Measurements from ENCODE around the gene CPPED1. TPM values are rescaled to one million over a fixed set of nuclear protein-coding genes. Genes with fewer than 3 reads are reported as not detected.

The CPPED1 gene
- total RNA-seq, 1 donor from 2014 or later = 20.1 TPM

GRCh38 chr16:12749076-12749475 is 54.6 kb downstream of the CPPED1 start:
- H3K27me3 ChIP-seq = no peaks in the 10 kb centered on the region
- H3K27ac ChIP-seq = no peak overlapping the region
- no peak for TF ChIP-seq CTCF (IDR thresholded peaks at IDR 0.05)
- intact Hi-C loops (cut with DNase I) = no loop called here
- no peak overlapping the region for H3K4me3 ChIP-seq
- no peaks in the 10 kb centered on the region for H3K4me1 ChIP-seq
- DNase-seq (no peak), ATAC-seq (no peak)
- H3K9me3 ChIP-seq = peaks cover 7% of the 10 kb centered on the region
- no peaks in the 10 kb centered on the region for H3K36me3 ChIP-seq

GRCh38 chr16:12747827-12748226 is 55.9 kb downstream of the CPPED1 start:
- peaks cover 7% of the 10 kb centered on the region for H3K9me3 ChIP-seq
- no peaks in the 10 kb centered on the region for H3K4me1 ChIP-seq
- no peak for DNase-seq
- no peak overlapping the region for H3K4me3 ChIP-seq
- no peak for ATAC-seq
- no peak for TF ChIP-seq CTCF (IDR thresholded peaks at IDR 0.05)
- H3K36me3 ChIP-seq = no peaks in the 10 kb centered on the region
- no peaks in the 10 kb centered on the region for H3K27me3 ChIP-seq
- no peak overlapping the region for H3K27ac ChIP-seq
- intact Hi-C loops (cut with DNase I) = no loop called here

- H3K9me3 ChIP-seq = peaks cover 7% of the 10 kb centered on the region
- no peak overlapping the region for H3K4me3 ChIP-seq
- DNase-seq (no peak), ATAC-seq (no peak)
- H3K27me3 ChIP-seq = no peaks in the 10 kb centered on the region
- intact Hi-C loops (cut with DNase I) = no loop called here
- H3K36me3 ChIP-seq = no peaks in the 10 kb centered on the region
- no peaks in the 10 kb centered on the region for H3K4me1 ChIP-seq
- H3K27ac ChIP-seq = no peak overlapping the region
- no peak for TF ChIP-seq CTCF (IDR thresholded peaks at IDR 0.05)
Measured at GRCh38 chr16:12747261-12747660, 56.4 kb downstream of the CPPED1 start.

- ATAC-seq (no peak), DNase-seq (no peak)
- no peak for TF ChIP-seq CTCF (IDR thresholded peaks at IDR 0.05)
- Histone ChIP-seq H3K27ac (no peak overlapping the region), H3K4me1 (no peaks in the 10 kb centered on the region), H3K27me3 (no peaks in the 10 kb centered on the region), H3K36me3 (no peaks in the 10 kb centered on the region), H3K4me3 (no peak overlapping the region), H3K9me3 (peaks cover 7% of the 10 kb centered on the region)
- intact Hi-C loops (cut with DNase I) = no loop called here
Measured at GRCh38 chr16:12744860-12745259, 58.8 kb downstream of the CPPED1 start.

GRCh38 chr16:12742741-12743140 is 60.9 kb downstream of the CPPED1 start:
- Histone ChIP-seq H3K9me3 (peaks cover 7% of the 10 kb centered on the region), H3K36me3 (no peaks in the 10 kb centered on the region), H3K27ac (no peak overlapping the region), H3K4me1 (no peaks in the 10 kb centered on the region), H3K27me3 (no peaks in the 10 kb centered on the region), H3K4me3 (no peak overlapping the region)
- intact Hi-C loops (cut with DNase I) = no loop called here
- no peak for ATAC-seq
- DNase-seq = no peak
- no peak for TF ChIP-seq CTCF (IDR thresholded peaks at IDR 0.05)

GRCh38 chr16:12740986-12741610 is 62.6 kb downstream of the CPPED1 start:
- ATAC-seq (no peak), DNase-seq (no peak)
- Histone ChIP-seq H3K4me3 (no peak overlapping the region), H3K27me3 (no peaks in the 10 kb centered on the region), H3K27ac (no peak overlapping the region), H3K36me3 (no peaks in the 10 kb centered on the region), H3K9me3 (peaks cover 7% of the 10 kb centered on the region), H3K4me1 (no peaks in the 10 kb centered on the region)
- intact Hi-C loops (cut with DNase I) = no loop called here
- TF ChIP-seq CTCF (IDR thresholded peaks at IDR 0.05) = no peak
